OCI-LY3 (cell line): ENCODE data around the gene PIEZO1.

Source experiments
- H2AFZ ChIP-seq: fragments of 200-600, 300-600 bp; shearing (Covaris generic); 2 replicates; pipeline ENCODE4 v1.6.0; 2014; ENCODE audit warnings: antibody characterized with exemption, low read depth, low read length
- H3K27ac ChIP-seq: fragments of 200-600, 300-600 bp; sonication (generic); 2 replicates; pipeline ENCODE4 v1.5.1; 2014; ENCODE audit warnings: mild to moderate bottlenecking, low read length, moderate library complexity, mixed read lengths
- H3K27me3 ChIP-seq: fragments of 200-600, 300-600 bp; sonication (generic); 2 replicates; pipeline ENCODE4 v1.6.1; 2014; ENCODE audit warnings: low read depth, low read length, mixed read lengths
- H3K36me3 ChIP-seq: fragments of 200-600, 300-600 bp; sonication (generic); replicated peaks from 2 replicates; pipeline ENCODE3; 2014; ENCODE audit warnings: low read depth, low read length, mixed read lengths
- H3K4me1 ChIP-seq: fragments of 300-600, 200-600 bp; sonication (generic); 2 replicates; pipeline ENCODE4 v1.6.1; 2014; ENCODE audit warnings: low read length, mixed read lengths
- H3K4me2 ChIP-seq: fragments of 200-600, 300-600 bp; sonication (generic); 2 replicates; pipeline ENCODE4 v1.6.1; 2014; ENCODE audit warnings: low read length, mixed read lengths
- H3K4me3 ChIP-seq: fragments of 300-600, 200-600 bp; sonication (generic); 2 replicates; pipeline ENCODE4 v1.5.1; 2014; ENCODE audit warnings: antibody characterized with exemption, mild to moderate bottlenecking, low read length, moderate library complexity
- H3K79me2 ChIP-seq: fragments of 300-600, 200-600 bp; shearing (Covaris generic); 2 replicates; pipeline ENCODE4 v1.6.1; 2014; ENCODE audit warnings: mild to moderate bottlenecking, low read length, mixed read lengths
- H3K9ac ChIP-seq: fragments of 300-600, 200-600 bp; shearing (Covaris generic); 2 replicates; pipeline ENCODE4 v1.6.0; 2014; ENCODE audit warnings: mild to moderate bottlenecking, low read length, moderate library complexity
- H3K9me3 ChIP-seq: fragments of 200-600, 300-600 bp; shearing (Covaris generic); 2 replicates; pipeline ENCODE4 v1.6.1; 2014; ENCODE audit warnings: low read length, mixed read lengths; ENCODE audit not compliant: insufficient read depth
- H4K20me1 ChIP-seq: fragments of 200-600, 300-600 bp; sonication (generic); 2 replicates; pipeline ENCODE4 v1.6.1; 2016; ENCODE audit warnings: low read length, mixed read lengths; ENCODE audit not compliant: insufficient read depth
- EZH2phosphoT487 ChIP-seq: fragments of 200-600 bp; shearing (Covaris generic); IDR thresholded peaks from 2 replicates; pipeline ENCODE4 v1.6.1; 2018; ENCODE audit warnings: antibody characterized with exemption, mixed run types, low read depth
- TF ChIP-seq, protein P1 (sequence below): fragments of 200-600, 300-600 bp; sonication (generic); IDR thresholded peaks from 2 replicates; pipeline ENCODE4 v1.5.1; 2014; ENCODE audit warnings: antibody characterized with exemption, low read length, low read depth

The PIEZO1 gene

DNA sequence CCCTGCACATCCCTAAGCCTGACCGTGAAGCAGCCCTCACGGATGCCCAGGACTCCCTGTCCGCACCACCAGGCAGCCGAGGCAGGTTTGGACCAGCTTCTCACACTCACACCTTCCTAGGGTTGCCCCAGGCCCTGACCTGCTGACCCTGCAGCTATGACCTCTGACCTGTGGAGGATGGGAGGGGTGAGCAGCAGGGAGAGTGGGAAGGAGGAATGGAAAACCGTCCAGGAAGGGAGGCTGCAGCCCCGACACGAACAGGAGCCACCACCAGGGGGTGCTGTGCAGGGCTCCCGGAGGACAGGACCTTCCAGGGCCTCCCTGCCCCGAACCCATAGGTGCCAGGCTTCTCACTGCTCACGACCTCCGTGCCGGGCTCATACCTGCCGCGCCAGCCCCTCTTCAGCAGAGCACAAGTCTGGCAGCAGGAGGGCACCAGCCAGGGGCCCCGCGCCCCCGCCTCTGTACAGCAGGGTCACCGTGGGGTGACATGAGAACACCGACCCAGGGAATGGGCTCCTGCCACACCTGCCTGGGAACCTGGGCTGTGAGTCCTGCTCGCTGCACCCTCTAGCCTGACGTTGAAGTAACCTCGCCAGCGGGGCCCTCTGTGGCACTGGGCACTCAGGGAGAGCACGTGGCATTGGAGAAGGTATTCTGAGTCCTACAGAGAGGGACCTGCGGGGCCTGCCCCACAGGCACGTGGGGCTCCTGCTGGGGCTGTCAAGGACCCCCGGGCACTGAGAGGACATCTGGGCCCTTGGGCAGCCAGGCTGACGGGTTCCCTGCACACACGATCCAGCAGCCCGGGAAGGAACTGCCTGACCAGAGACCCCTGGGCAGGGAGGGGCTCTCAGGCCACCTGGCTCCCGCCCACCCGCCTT lies 41.1 kb downstream of the PIEZO1 start:
- no peaks in the 10 kb centered on the region; the same call in 1 of the 2 replicates for H4K20me1 ChIP-seq
- TF ChIP-seq EZH2phosphoT487: no peak
- TF ChIP-seq, protein P1, sequence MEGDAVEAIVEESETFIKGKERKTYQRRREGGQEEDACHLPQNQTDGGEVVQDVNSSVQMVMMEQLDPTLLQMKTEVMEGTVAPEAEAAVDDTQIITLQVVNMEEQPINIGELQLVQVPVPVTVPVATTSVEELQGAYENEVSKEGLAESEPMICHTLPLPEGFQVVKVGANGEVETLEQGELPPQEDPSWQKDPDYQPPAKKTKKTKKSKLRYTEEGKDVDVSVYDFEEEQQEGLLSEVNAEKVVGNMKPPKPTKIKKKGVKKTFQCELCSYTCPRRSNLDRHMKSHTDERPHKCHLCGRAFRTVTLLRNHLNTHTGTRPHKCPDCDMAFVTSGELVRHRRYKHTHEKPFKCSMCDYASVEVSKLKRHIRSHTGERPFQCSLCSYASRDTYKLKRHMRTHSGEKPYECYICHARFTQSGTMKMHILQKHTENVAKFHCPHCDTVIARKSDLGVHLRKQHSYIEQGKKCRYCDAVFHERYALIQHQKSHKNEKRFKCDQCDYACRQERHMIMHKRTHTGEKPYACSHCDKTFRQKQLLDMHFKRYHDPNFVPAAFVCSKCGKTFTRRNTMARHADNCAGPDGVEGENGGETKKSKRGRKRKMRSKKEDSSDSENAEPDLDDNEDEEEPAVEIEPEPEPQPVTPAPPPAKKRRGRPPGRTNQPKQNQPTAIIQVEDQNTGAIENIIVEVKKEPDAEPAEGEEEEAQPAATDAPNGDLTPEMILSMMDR: peak; percentile 89
- H3K9ac ChIP-seq: no peak overlapping the region
- no peaks in the 10 kb centered on the region for H3K27me3 ChIP-seq
- no peak overlapping the region for H3K4me3 ChIP-seq
- H3K4me2 ChIP-seq: no peak overlapping the region
- H3K79me2 ChIP-seq: no peaks in the 10 kb centered on the region
- no peak overlapping the region for H3K27ac ChIP-seq
- H3K9me3 ChIP-seq: no peaks in the 10 kb centered on the region
- H3K36me3 ChIP-seq: no peaks in the 10 kb centered on the region
- no peak overlapping the region for H2AFZ ChIP-seq
- H3K4me1 ChIP-seq: peaks cover 20% of the 10 kb centered on the region

DNA sequence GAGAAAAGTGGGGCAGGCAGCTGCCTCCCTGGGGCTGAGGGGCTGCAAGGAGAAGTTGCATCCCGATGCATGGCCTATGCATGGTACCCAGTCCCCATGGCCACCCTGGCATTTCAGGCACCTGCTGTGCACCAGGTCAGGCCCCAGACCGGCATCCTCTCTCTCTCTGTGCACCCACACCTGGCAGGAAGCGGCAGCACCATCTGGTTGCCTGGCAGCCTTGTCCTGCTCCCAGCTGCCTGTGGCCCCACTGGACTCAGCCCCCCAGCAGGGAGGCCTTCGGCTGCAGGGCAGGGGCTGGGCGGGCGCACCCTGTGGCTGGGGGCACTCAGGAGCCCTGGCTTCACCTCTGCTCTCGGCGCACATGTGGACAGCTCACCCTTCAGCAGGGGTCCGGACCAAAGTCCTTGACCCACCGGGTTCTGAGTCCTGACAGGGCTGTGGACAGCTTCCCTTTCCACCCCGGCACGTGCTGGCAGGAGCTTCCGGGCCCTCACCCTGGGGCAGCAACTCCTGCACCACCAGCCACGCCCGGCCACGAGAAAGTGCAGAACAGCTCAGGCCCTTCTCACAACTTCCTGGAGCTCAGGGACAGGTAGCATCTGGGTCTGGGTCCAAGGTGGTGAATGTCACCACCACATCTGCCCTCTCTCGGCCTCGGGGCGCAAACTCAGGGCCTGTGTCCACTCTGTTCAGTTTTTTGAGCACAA lies 42.0 kb downstream of the PIEZO1 start:
- no peaks in the 10 kb centered on the region; the same call in 1 of the 2 replicates for H4K20me1 ChIP-seq

DNA sequence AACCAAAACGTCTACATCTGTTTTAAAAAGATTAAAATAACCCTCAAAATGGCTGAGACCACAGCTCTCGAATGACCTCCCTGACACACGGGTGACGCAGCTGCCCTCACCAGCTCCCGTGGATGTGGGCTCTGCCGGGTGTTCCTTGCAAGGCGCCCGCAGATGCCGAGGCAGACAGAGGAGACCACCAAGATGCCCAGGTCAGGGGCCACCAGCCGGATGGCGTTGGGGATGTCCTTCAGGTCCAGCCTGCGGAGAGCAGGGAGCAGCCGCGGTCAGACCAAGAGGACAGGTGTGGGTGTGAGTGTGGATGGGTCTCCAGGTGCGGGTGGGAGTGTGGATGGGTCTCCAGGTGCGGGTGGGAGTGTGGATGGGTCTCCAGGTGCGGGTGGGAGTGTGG lies 43.7 kb downstream of the PIEZO1 start:
- no peak overlapping the region for H3K27ac ChIP-seq
- no peak for TF ChIP-seq EZH2phosphoT487
- TF ChIP-seq, protein P1: no peak

More for the DNA sequence above, 42.0 kb downstream of the PIEZO1 start:
- TF ChIP-seq, protein P1: no peak
- no peak for TF ChIP-seq EZH2phosphoT487
- H3K9ac ChIP-seq: no peak overlapping the region
- H3K4me3 ChIP-seq: no peak overlapping the region
- no peaks in the 10 kb centered on the region for H3K79me2 ChIP-seq
- no peak overlapping the region for H2AFZ ChIP-seq
- H3K4me1 ChIP-seq: peaks cover 20% of the 10 kb centered on the region
- H3K36me3 ChIP-seq: no peaks in the 10 kb centered on the region
- H3K27ac ChIP-seq: no peak overlapping the region
- H3K4me2 ChIP-seq: no peak overlapping the region
- H3K27me3 ChIP-seq: no peaks in the 10 kb centered on the region
- H3K9me3 ChIP-seq: no peaks in the 10 kb centered on the region

DNA sequence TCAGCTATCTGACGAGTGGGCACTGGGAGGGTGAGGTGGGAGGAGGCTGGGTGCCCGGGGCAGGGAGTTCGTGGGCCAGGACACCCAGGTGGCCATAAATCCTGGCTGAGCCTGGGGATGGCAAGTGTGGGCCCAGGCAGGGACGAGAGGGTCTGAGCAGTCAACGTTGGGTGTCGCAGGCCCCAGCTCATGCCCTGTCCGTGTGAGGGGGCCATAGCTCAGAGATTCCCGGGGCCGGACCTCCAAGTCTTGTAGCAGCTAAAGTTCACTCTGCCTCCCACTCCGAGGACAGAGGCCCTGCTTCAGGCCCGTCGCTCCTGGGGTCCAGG lies 44.3 kb downstream of the PIEZO1 start:
- no peaks in the 10 kb centered on the region for H3K36me3 ChIP-seq

More for the DNA sequence above, 43.7 kb downstream of the PIEZO1 start:
- no peak overlapping the region for H3K9ac ChIP-seq
- H2AFZ ChIP-seq: no peak overlapping the region
- H3K4me3 ChIP-seq: no peak overlapping the region
- no peaks in the 10 kb centered on the region for H3K27me3 ChIP-seq
- no peak overlapping the region for H3K4me2 ChIP-seq
- no peaks in the 10 kb centered on the region for H3K79me2 ChIP-seq
- no peaks in the 10 kb centered on the region for H3K36me3 ChIP-seq
- no peaks in the 10 kb centered on the region for H3K9me3 ChIP-seq
- H4K20me1 ChIP-seq: peaks cover 5% of the 10 kb centered on the region; the same call in 1 of the 2 replicates
- H3K4me1 ChIP-seq: peaks cover 20% of the 10 kb centered on the region

More for the DNA sequence above, 44.3 kb downstream of the PIEZO1 start:
- no peak overlapping the region for H2AFZ ChIP-seq
- H3K27ac ChIP-seq: no peak overlapping the region
- peaks cover 5% of the 10 kb centered on the region; the same call in 1 of the 2 replicates for H4K20me1 ChIP-seq
- peaks cover 13% of the 10 kb centered on the region for H3K4me1 ChIP-seq
- H3K27me3 ChIP-seq: no peaks in the 10 kb centered on the region
- H3K9ac ChIP-seq: no peak overlapping the region
- TF ChIP-seq, protein P1: no peak
- TF ChIP-seq EZH2phosphoT487: no peak
- no peak overlapping the region for H3K4me2 ChIP-seq
- H3K79me2 ChIP-seq: no peaks in the 10 kb centered on the region
- H3K9me3 ChIP-seq: no peaks in the 10 kb centered on the region
- no peak overlapping the region for H3K4me3 ChIP-seq
